HepG2 (cell line): ENCODE measurements around the gene CPEB3. TPM values are rescaled to one million over a fixed set of nuclear protein-coding genes. Genes with fewer than 3 reads are reported as not detected.

ENCODE experiments used
- CENPT ChIP-seq: sonication (generic); formaldehyde crosslinking; IDR thresholded peaks from 2 replicates; pipeline ENCODE4 v1.8.0; 2022; ENCODE audit warnings: low read depth, mild to moderate bottlenecking, moderate library complexity, missing genetic modification reagents
- ELF1 ChIP-seq: sonication (generic); formaldehyde crosslinking; IDR thresholded peaks from 2 replicates; pipeline ENCODE4 v1.4.0; 2020; ENCODE audit warnings: missing genetic modification reagents
- HNRNPH1 ChIP-seq: fragments of 200-400 bp; formaldehyde crosslinking; optimal IDR thresholded peaks from 2 replicates; pipeline ENCODE3; 2017; ENCODE audit warnings: mild to moderate bottlenecking, low read depth, low read length
- KLF16 ChIP-seq, 2 experiments: sonication (generic) in 1 of 2; formaldehyde crosslinking in 1 of 2; IDR thresholded peaks; 2 replicates each; pipeline versions ENCODE4 v1.6.1 to v1.8.0; 2016 to 2023; ENCODE audit warnings: missing genetic modification reagents in 2 of 2, missing compliant biosample characterization in 1 of 2
- NCOA2 ChIP-seq: sonication (generic); formaldehyde crosslinking; IDR thresholded peaks from 2 replicates; pipeline ENCODE4 v1.8.0; 2022; ENCODE audit warnings: inconsistent platforms
- POLR2G ChIP-seq: fragments of 200-400 bp; formaldehyde crosslinking; IDR thresholded peaks from 2 replicates; pipeline ENCODE4 v1.6.1; 2018; ENCODE audit warnings: mild to moderate bottlenecking, low read depth, low read length, moderate library complexity
- SOX6 ChIP-seq, 2 experiments: fragments of 450-650 bp in 1 of 2; sonication (generic) in 1 of 2; formaldehyde crosslinking in 1 of 2; IDR thresholded peaks; 2 replicates each; pipeline versions ENCODE4 v1.4.0 to v1.6.1; 2017 to 2020; ENCODE audit warnings: antibody characterized with exemption in 1 of 2, mild to moderate bottlenecking in 1 of 2, missing genetic modification reagents in 1 of 2
- TCF7 ChIP-seq: sonication (generic); IDR thresholded peaks from 2 replicates; pipeline ENCODE4 v1.6.1; 2016; ENCODE audit warnings: antibody characterized with exemption, low read depth
- THAP11 ChIP-seq: IDR thresholded peaks from 2 replicates; pipeline ENCODE4 v1.6.1; 2016; ENCODE audit warnings: missing biosample characterization, missing genetic modification reagents
- ZNF407 ChIP-seq: sonication (generic); formaldehyde crosslinking; IDR thresholded peaks from one replicate; pipeline ENCODE4 v1.5.1; 2020; ENCODE audit warnings: mild to moderate bottlenecking, missing genetic modification reagents; ENCODE audit errors: not compliant biosample characterization
- ZNF441 ChIP-seq: sonication (generic); formaldehyde crosslinking; IDR thresholded peaks from 2 replicates; pipeline ENCODE4 v1.7.0; 2021; ENCODE audit warnings: missing genetic modification reagents, borderline replicate concordance
- ZNF501 ChIP-seq: sonication (generic); formaldehyde crosslinking; IDR thresholded peaks from 2 replicates; pipeline ENCODE4 v1.5.1; 2020; ENCODE audit warnings: mild to moderate bottlenecking, moderate library complexity, missing genetic modification reagents
- ZNF646 ChIP-seq: sonication (generic); formaldehyde crosslinking; IDR thresholded peaks from 2 replicates; pipeline ENCODE4 v1.9.0; 2021; ENCODE audit warnings: mild to moderate bottlenecking, missing genetic modification reagents
- ZNF740 ChIP-seq: sonication (generic); formaldehyde crosslinking; IDR thresholded peaks from 2 replicates; pipeline ENCODE4 v1.4.0; 2020; ENCODE audit warnings: missing genetic modification reagents
- polyA plus RNA-seq, 8 experiments: library from polyadenylated mRNA; depleted of rRNA in 3 of 8; stranded (reverse) in 7 of 8; unstranded in 1 of 8; fragments of >200 nt; fragmentation: Illumina TruSeq in 4 of 8; extraction: Trizol in 4 of 8; gene quantifications; 2 replicates each; pipeline versions ENCODE4 v1.2.1 to v1.2.3, GENCODE V29; 2011 to 2016; ENCODE audit warnings: low read depth in 4 of 8, missing spikeins in 1 of 8, mixed read lengths in 1 of 8; ENCODE audit not compliant: insufficient read depth in 1 of 8
- total RNA-seq, 5 experiments: library from RNA; depleted of rRNA; stranded (reverse); fragments of >200 nt; fragmentation: Illumina TruSeq; extraction: Trizol; gene quantifications; 2 replicates each; pipeline ENCODE4 v1.2.3, GENCODE V29; 2016; ENCODE audit warnings: low read depth in 1 of 5

CPEB3 gene
- total and polyA plus RNA-seq, 2 of the 13 experiments (the other 11 are each of a cell fraction or from before 2014, with no cell fraction given) = 0.66 to 0.70 TPM

GRCh38 chr10:92111336-92111939 is 179.4 kb downstream of the CPEB3 start (continued):
- TF ChIP-seq ZNF646 (CRISPR knock-in tag) (peak; percentile 90; the same call in 1 of the 2 replicates), POLR2G (no peak), TCF7 (0 out of 2 replicates have a peak, but pooled peaks have one; percentile 24), ZNF501 (CRISPR knock-in tag) (no peak), CENPT (no peak), HNRNPH1 (no peak), ZNF407 (CRISPR knock-in tag) (no peak), KLF16 (CRISPR knock-in tag; IDR thresholded peaks at IDR 0.05) (0 out of 4 replicates have a peak, but pooled peaks of 1 of the 2 experiments have one; percentile 39), ZNF441 (CRISPR knock-in tag) (no peak), SOX6 (IDR thresholded peaks at IDR 0.05) (no peak), SOX6 (CRISPR knock-in tag; IDR thresholded peaks at IDR 0.05) (peak; percentile 82), THAP11 (CRISPR knock-in tag) (peak; percentile 63), ZNF740 (no peak), ELF1 (CRISPR knock-in tag) (no peak), NCOA2 (CRISPR knock-in tag) (peak; percentile 77)
